Islet of Langerhans (tissue), 1 donor: ENCODE data around the gene USP49.

ENCODE experiments used
- FAIRE-seq: peaks from one replicate; lab custom pipeline; 2011; peaks lifted over from hg19 to GRCh38; lab: Jason Lieb, UNC

Gene USP49

DNA sequence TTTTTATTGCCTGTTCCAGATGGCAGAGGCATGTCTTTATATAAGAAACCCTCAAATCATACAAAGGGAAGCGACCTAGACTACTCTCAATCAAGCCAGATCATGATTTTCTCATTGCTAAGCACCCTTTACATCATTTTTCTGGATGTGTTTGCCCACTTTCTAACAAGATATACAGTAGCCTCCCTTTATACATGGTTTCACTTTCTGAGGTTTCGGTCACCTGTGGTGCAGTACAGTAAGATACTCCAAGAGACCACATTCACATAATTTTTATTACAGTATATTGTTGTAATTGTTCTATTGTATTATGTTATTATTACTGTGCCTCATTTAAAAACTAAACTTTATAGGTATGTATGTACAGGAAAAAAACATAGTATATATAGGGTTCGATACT, 84.1 kb downstream of the USP49 start:
- no peak for FAIRE-seq

- no peak for FAIRE-seq
These were observed 89.1 kb downstream of the USP49 start for GRCh38 chr6:41805830-41806774.

DNA sequence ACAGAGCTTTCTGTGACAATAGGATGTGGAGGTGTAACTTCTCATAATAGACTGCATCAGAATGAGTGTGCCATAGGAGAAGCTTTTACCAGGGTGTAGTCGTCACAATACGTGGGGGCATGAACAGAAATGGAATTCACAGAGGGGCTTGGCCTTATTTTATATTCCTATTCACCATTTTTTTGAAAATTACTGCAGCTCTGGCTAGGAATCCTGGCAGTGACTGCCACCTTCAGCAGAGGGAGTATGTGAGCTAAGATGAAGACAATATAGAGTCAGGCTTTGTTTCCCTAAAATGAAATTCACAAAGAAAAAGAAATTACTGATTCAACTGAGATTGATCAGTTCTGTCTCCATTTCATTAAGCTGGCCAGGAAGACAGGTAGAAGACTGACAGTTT, 93.8 kb downstream of the USP49 start:
- FAIRE-seq = no peak

- FAIRE-seq = no peak
These were observed 95.6 kb downstream of the USP49 start for GRCh38 chr6:41799559-41799911.

GRCh38 chr6:41798901-41799558, 96.1 kb downstream of the USP49 start:
- FAIRE-seq = no peak

DNA sequence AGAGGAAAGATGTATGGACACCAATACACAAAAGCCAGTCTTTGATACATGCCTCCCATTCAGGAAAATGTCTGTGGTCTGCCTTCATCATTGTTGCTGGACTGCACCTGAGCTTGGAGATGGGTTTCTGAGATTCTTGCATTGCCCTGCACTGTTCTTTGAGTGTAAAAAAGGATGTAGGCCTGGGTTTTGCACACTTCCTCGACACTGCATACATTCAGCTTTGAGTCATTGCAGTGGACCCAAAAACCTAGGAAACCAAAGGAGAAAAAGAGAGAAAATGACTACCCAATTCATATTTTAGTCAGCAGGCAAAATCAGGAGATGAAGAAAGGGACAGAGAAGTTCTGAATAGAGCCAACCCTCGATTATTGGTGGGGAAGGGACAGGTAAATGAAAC, 98.7 kb downstream of the USP49 start:
- no peak for FAIRE-seq

- no peak for FAIRE-seq
These were observed 103.2 kb downstream of the USP49 start for GRCh38 chr6:41791984-41792383.

GRCh38 chr6:41791305-41791704, 103.9 kb downstream of the USP49 start:
- FAIRE-seq = no peak

GRCh38 chr6:41790045-41790444, 105.1 kb downstream of the USP49 start:
- FAIRE-seq = no peak

GRCh38 chr6:41789390-41789724, 105.8 kb downstream of the USP49 start:
- FAIRE-seq = no peak

DNA sequence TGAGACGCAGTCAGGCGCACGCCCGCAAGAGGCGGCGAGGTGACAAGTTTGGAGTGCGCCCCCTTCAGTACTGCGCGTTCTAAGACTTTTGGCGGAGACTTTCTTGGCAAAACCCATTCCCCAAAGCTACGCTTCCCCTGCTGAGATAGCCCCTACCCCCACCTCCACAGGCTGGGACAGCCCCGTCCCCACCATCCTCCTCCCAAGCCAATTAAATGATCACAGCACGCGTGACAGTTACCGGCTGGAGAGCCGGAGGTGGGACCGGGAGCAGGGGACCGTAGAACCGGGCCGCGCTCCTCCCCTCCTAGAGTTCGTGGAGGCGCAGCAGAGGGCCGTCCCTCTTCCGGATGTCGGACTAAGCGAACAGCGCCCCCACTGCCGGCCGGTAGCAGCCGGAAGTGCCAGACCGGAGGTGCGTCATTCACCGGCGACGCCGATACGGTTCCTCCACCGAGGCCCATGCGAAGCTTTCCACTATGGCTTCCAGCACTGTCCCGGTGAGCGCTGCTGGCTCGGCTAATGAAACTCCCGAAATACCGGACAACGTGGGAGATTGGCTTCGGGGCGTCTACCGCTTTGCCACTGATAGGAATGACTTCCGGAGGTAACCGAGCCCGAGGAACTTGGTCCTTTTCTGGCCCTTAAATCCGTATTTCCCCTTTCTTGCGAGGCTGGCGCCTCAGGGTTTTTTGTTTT, 107.8 kb downstream of the USP49 start, which contains the start of gene TOMM6:
TOMM6 (plus strand) TSS at position 476 of the 699 bp plus-strand sequence; CDS start at position 480, 4 bp downstream.
- no peak for FAIRE-seq

DNA sequence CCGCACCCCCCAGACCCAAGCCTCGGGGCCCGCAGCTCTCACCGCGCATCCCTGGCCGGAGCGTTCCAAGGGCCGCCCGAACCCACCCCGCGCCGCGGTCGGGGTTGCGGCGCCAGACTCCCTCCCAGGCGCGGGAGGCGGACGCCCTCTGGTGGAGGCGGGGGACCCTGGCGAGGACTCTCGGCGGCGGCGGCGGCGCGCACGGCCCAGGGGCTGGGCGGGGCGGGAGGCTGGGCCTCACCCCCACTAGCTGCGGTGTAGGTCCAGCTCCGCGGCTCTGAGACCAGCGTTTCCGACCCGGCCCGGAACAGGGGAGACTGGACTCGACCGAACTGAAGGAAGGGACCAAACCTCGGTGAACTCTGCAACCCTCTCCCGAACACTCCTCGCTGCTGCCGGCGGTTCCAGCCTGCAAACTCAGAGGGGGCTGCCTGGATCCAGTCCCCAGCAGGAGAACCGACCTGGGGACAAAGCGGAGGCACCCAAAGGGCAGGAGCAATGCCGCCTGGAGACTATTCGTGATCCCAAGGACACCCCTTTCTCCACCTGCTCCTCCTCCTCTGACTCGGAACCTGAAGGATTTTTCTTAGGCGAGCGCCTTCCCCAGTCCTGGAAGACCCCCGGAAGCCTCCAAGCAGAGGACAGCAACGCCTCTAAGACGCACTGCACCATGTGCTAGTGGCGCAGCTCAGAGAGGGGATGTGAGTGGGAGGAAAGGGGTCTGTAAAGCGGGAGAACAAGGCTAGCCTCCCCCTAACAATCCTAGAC, 108.5 kb downstream of the USP49 start:
- FAIRE-seq = no peak

DNA sequence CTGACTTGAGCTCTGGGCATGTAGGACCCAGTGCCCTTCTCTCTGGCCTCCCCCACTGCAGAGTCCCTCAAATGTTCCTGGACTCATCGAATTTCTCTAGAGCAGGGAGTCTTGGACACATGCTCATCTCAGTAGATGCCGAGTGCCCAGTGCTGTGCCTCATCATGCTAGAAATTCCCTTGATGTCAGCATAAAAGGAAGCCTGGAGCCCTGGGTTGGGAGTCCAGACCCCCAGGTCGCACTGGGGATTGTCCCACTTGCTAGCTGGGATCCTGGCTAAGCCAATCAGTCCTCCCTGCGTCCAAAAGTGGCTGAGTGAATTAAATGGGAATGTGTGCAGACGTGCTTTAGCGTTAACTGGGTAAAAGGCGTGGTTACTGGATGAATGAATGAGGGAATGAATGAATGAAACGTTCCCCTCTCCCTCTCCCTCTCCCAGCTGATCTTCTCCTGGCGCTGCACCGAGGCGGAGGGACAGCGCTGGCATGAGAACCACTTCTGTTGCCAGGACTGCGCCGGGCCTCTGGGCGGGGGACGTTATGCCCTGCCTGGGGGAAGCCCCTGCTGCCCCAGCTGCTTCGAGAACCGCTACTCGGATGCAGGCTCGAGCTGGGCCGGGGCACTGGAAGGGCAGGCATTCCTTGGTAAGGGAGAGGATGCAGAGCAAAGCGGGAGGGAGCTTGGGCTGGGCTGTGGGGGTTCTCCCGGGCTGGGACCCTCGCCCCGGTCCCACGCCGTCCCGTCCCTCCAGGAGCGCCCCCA, 109.3 kb downstream of the USP49 start:
- no peak for FAIRE-seq

DNA sequence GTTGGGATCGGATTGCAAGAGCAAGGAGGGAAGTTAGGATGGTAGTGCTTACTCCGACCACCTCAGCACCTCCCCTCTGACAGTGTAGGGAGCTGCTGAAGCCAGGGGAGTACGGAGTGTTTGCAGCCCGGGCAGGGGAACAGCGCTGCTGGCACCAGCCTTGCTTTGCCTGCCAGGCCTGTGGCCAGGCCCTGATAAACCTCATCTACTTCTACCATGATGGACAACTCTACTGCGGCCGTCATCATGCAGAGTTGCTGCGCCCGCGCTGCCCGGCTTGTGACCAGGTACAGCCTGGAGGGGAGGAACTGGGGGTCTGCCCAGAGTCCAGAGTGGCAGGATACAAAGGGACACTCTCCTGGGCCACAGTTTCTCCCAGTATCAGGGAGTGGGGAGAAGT, 109.9 kb downstream of the USP49 start:
- FAIRE-seq = no peak

DNA sequence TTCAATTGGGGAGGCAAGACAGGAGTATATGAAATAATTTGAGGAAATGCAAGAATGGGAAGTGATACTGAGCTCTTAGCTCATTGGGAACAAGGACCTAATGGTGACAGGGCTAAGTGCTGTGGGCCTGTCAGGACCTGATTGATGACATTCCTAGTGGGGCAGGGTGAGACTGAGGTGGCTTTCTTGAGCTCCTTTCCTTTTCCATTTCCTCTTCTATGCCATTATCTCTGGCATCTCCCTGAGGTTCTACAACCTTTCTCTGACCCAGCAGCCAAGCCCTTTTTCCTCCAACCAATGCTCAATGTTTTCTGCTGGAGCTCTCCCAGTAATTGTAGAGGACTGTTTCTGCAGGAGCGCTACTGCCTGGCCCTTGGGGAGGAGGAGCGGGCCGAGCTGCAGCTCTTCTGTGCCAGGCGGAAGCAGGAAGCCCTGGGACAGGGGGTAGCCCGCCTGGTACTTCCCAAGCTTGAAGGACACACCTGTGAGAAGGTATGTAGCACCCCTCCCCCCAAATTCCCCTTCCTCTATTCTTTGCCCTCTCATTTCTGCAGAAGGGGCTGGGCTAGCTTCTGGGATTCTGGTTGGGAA, 110.5 kb downstream of the USP49 start:
- no peak for FAIRE-seq

- no peak for FAIRE-seq
These were observed 111.9 kb downstream of the USP49 start for GRCh38 chr6:41783106-41783780.

GRCh38 chr6:41781366-41781730, 113.8 kb downstream of the USP49 start:
- FAIRE-seq = no peak

- FAIRE-seq = no peak
These were observed 114.4 kb downstream of the USP49 start, which contains the start of gene PRICKLE4 for GRCh38 chr6:41780551-41781365. Gene PRICKLE4 (plus strand): TSS chr6:41780782. CDS start chr6:41783474, 2,692 bp downstream.

DNA sequence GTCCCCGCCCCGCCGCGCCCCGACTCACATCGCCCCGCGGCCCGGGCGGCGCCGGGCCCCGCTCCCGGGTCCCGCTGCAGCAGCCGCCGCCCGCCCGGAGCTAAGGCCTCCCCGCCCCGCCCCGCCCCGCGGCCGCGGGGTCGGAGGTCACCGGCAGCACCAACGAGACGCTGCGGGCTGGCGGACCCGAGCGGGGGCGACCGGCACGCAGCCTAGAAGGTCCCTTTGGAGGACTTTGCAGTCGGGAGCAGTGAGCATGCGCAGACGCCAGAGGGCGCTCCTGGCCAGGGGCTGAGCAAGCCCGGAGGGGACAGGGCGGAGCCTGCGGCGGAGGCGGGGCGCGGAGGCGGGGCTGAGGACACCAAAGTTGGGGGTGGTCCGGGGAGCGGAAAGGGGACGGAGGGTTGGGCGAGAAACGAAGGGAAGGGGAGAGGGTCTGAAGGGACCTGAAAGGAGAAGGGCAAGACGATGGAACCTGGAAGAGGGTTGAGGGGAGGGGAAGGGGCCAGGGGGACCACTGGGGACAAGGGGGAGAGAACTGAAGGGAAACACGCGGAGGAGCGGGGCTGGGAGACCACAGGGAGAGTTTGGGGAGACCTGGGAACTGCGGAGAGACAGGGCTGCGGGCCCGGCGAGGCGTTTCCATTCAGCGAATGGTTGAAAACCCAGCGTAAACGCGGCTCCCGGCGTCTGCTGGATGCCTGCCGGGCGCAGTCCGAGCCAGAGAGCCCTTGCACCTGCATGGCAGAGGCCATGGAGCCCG, 115.2 kb downstream of the USP49 start, which contains the start of gene FRS3:
FRS3 (minus strand) TSS at position 113 of the 763 bp plus-strand sequence. CDS start 2,913 bp downstream, outside the sequence.
- FAIRE-seq = no peak
